ENCODE data around the gene TMEM141. TPM values are rescaled to one million over a fixed set of nuclear protein-coding genes. Genes with fewer than 3 reads are reported as not detected.

TMEM141 gene
- total and polyA plus RNA-seq, 2 of the 8 experiments (the other 6 are each of a cell fraction or from before 2014, with no cell fraction given), result 51.1 to 137 TPM

DNA sequence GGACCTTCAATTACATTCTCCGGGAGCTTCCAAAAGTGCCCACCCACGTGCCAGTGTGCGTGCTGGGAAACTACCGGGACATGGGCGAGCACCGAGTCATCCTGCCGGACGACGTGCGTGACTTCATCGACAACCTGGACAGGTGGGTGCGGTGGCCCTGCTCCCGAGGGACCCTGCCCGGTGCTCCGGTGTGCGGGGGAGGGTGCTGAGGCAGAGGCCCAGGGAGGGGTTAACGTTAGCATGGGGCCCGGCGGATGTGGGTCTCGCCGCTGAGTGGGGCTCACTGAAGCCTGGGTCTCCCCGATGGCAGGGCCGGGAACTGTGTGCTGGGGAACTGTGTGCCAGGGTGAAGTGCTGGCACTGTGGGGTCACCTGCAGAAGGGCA, 40.6 kb downstream of the TMEM141 start (continued):
- TF ChIP-seq SP1 (IDR thresholded peaks at IDR 0.05; ENCODE audit: low read depth, low read length) (no peak), CTBP2 (IDR thresholded peaks at IDR 0.05; ENCODE audit: borderline replicate concordance, insufficient read depth, insufficient read length, low read length) (no peak), JUND (IDR thresholded peaks at IDR 0.05; ENCODE audit: low read length) (no peak), RBBP5 (IDR thresholded peaks at IDR 0.05; ENCODE audit: borderline replicate concordance, low read depth, low read length) (no peak), CHD1 (IDR thresholded peaks at IDR 0.05; ENCODE audit: low read depth, low read length) (no peak)
- TF ChIP-seq, protein P1, sequence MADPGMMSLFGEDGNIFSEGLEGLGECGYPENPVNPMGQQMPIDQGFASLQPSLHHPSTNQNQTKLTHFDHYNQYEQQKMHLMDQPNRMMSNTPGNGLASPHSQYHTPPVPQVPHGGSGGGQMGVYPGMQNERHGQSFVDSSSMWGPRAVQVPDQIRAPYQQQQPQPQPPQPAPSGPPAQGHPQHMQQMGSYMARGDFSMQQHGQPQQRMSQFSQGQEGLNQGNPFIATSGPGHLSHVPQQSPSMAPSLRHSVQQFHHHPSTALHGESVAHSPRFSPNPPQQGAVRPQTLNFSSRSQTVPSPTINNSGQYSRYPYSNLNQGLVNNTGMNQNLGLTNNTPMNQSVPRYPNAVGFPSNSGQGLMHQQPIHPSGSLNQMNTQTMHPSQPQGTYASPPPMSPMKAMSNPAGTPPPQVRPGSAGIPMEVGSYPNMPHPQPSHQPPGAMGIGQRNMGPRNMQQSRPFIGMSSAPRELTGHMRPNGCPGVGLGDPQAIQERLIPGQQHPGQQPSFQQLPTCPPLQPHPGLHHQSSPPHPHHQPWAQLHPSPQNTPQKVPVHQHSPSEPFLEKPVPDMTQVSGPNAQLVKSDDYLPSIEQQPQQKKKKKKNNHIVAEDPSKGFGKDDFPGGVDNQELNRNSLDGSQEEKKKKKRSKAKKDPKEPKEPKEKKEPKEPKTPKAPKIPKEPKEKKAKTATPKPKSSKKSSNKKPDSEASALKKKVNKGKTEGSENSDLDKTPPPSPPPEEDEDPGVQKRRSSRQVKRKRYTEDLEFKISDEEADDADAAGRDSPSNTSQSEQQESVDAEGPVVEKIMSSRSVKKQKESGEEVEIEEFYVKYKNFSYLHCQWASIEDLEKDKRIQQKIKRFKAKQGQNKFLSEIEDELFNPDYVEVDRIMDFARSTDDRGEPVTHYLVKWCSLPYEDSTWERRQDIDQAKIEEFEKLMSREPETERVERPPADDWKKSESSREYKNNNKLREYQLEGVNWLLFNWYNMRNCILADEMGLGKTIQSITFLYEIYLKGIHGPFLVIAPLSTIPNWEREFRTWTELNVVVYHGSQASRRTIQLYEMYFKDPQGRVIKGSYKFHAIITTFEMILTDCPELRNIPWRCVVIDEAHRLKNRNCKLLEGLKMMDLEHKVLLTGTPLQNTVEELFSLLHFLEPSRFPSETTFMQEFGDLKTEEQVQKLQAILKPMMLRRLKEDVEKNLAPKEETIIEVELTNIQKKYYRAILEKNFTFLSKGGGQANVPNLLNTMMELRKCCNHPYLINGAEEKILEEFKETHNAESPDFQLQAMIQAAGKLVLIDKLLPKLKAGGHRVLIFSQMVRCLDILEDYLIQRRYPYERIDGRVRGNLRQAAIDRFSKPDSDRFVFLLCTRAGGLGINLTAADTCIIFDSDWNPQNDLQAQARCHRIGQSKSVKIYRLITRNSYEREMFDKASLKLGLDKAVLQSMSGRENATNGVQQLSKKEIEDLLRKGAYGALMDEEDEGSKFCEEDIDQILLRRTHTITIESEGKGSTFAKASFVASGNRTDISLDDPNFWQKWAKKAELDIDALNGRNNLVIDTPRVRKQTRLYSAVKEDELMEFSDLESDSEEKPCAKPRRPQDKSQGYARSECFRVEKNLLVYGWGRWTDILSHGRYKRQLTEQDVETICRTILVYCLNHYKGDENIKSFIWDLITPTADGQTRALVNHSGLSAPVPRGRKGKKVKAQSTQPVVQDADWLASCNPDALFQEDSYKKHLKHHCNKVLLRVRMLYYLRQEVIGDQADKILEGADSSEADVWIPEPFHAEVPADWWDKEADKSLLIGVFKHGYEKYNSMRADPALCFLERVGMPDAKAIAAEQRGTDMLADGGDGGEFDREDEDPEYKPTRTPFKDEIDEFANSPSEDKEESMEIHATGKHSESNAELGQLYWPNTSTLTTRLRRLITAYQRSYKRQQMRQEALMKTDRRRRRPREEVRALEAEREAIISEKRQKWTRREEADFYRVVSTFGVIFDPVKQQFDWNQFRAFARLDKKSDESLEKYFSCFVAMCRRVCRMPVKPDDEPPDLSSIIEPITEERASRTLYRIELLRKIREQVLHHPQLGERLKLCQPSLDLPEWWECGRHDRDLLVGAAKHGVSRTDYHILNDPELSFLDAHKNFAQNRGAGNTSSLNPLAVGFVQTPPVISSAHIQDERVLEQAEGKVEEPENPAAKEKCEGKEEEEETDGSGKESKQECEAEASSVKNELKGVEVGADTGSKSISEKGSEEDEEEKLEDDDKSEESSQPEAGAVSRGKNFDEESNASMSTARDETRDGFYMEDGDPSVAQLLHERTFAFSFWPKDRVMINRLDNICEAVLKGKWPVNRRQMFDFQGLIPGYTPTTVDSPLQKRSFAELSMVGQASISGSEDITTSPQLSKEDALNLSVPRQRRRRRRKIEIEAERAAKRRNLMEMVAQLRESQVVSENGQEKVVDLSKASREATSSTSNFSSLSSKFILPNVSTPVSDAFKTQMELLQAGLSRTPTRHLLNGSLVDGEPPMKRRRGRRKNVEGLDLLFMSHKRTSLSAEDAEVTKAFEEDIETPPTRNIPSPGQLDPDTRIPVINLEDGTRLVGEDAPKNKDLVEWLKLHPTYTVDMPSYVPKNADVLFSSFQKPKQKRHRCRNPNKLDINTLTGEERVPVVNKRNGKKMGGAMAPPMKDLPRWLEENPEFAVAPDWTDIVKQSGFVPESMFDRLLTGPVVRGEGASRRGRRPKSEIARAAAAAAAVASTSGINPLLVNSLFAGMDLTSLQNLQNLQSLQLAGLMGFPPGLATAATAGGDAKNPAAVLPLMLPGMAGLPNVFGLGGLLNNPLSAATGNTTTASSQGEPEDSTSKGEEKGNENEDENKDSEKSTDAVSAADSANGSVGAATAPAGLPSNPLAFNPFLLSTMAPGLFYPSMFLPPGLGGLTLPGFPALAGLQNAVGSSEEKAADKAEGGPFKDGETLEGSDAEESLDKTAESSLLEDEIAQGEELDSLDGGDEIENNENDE (IDR thresholded peaks at IDR 0.05; ENCODE audit: insufficient replicate concordance, low read length), result no peak

All from H1 (cell line).